Ectodermal cell (in vitro differentiated cells): ENCODE measurements around the gene CHAT.
A peak's percentile ranks its signal among the peaks of the same experiment; 100 is the strongest.

ENCODE experiments used
- H3K27ac ChIP-seq: 2 replicates; pipeline ENCODE4 v1.7.0; 2013; ENCODE audit warnings: mild to moderate bottlenecking, low read depth, low read length; ENCODE audit not compliant: insufficient read depth, poor library complexity, severe bottlenecking
- H3K27me3 ChIP-seq: 2 replicates; pipeline ENCODE4 v1.7.0; 2013; ENCODE audit warnings: mild to moderate bottlenecking, low read length; ENCODE audit not compliant: insufficient read depth, control insufficient read depth, poor library complexity, severe bottlenecking
- H3K36me3 ChIP-seq: one replicate; pipeline ENCODE4 v1.7.0; 2013; ENCODE audit warnings: low read length; ENCODE audit not compliant: control insufficient read depth, insufficient read depth
- H3K4me1 ChIP-seq: one replicate; pipeline ENCODE4 v1.7.0; 2013; ENCODE audit warnings: low read length; ENCODE audit not compliant: control insufficient read depth, insufficient read depth
- H3K4me3 ChIP-seq: 2 replicates; pipeline ENCODE4 v1.7.0; 2013; ENCODE audit warnings: low read depth, low read length, control low read depth; ENCODE audit not compliant: insufficient read depth
- H3K9me3 ChIP-seq: 2 replicates; pipeline ENCODE4 v1.7.0; 2013; ENCODE audit warnings: mild to moderate bottlenecking, low read length, moderate library complexity; ENCODE audit not compliant: control insufficient read depth
- WGBS, 2 experiments: methylation state at CpG; one replicate each; pipeline ENCODE4 v1.1.7; 2013; ENCODE audit warnings: missing lambda C conversion rate in 2 of 2; 5-methylcytosine and 5-hydroxymethylcytosine counted together

Gene CHAT

GRCh38 chr10:49605216-49605938 is 8.5 kb upstream of the CHAT start:
- Histone ChIP-seq H3K4me3 (no peak overlapping the region), H3K36me3 (no peaks in the 10 kb centered on the region), H3K9me3 (no peaks in the 10 kb centered on the region), H3K27ac (no peak overlapping the region), H3K4me1 (peaks cover under 1% of the 10 kb centered on the region), H3K27me3 (peaks cover 73% of the 10 kb centered on the region)
- 73 to 75% methylated on average over 6 of the region's 6 CpGs for WGBS, 2 experiments

- no peak overlapping the region for H3K4me3 ChIP-seq
- H3K27ac ChIP-seq, result no peak overlapping the region
- H3K36me3 ChIP-seq, result no peaks in the 10 kb centered on the region
- H3K9me3 ChIP-seq, result no peaks in the 10 kb centered on the region
- H3K27me3 ChIP-seq, result peaks cover 80% of the 10 kb centered on the region
- 54 to 56% methylated on average over 3 of the region's 3 CpGs for WGBS, 2 experiments
- peaks cover 6% of the 10 kb centered on the region for H3K4me1 ChIP-seq
Observed at GRCh38 chr10:49605939-49606509, 7.8 kb upstream of the CHAT start.

GRCh38 chr10:49606981-49607535 is 6.8 kb upstream of the CHAT start:
- H3K9me3 ChIP-seq, result no peaks in the 10 kb centered on the region
- H3K4me1 ChIP-seq, result peaks cover 7% of the 10 kb centered on the region
- peaks cover 90% of the 10 kb centered on the region for H3K27me3 ChIP-seq
- no peak overlapping the region for H3K4me3 ChIP-seq
- no peaks in the 10 kb centered on the region for H3K36me3 ChIP-seq
- WGBS, 2 experiments, result 4 to 5% methylated on average over 22 of the region's 22 CpGs
- no peak overlapping the region for H3K27ac ChIP-seq

GRCh38 chr10:49608166-49609005 is 5.5 kb upstream of the CHAT start:
- no peaks in the 10 kb centered on the region for H3K9me3 ChIP-seq
- WGBS, 2 experiments, result 10 to 12% methylated on average over 14 of the region's 14 CpGs
- H3K4me1 ChIP-seq, result peaks cover 13% of the 10 kb centered on the region
- H3K4me3 ChIP-seq, result no peak overlapping the region
- H3K27ac ChIP-seq, result no peak overlapping the region
- no peaks in the 10 kb centered on the region for H3K36me3 ChIP-seq
- peaks cover 91% of the 10 kb centered on the region for H3K27me3 ChIP-seq

- Histone ChIP-seq H3K36me3 (no peaks in the 10 kb centered on the region), H3K27ac (no peak overlapping the region), H3K4me3 (no peak overlapping the region), H3K9me3 (no peaks in the 10 kb centered on the region), H3K27me3 (peaks cover 92% of the 10 kb centered on the region), H3K4me1 (peaks cover 16% of the 10 kb centered on the region)
- WGBS, 2 experiments, result 2% methylated on average over 19 of the region's 19 CpGs
Observed at GRCh38 chr10:49609006-49609282, 4.9 kb upstream of the CHAT start.

GRCh38 chr10:49609283-49610113 is 4.3 kb upstream of the CHAT start:
- Histone ChIP-seq H3K36me3 (no peaks in the 10 kb centered on the region), H3K27me3 (peaks cover 92% of the 10 kb centered on the region), H3K4me1 (peaks cover 17% of the 10 kb centered on the region), H3K9me3 (no peaks in the 10 kb centered on the region), H3K4me3 (peak overlapping the region; percentile 13), H3K27ac (no peak overlapping the region)
- WGBS, 2 experiments, result 0 to 1% methylated on average over 62 of the region's 62 CpGs

GRCh38 chr10:49610114-49610457 is 3.8 kb upstream of the CHAT start, which contains the start of gene SLC18A3:
Gene SLC18A3, plus strand, starts transcription at chr10:49610310. Its CDS starts 431 bp downstream, at chr10:49610741.
- peaks cover 96% of the 10 kb centered on the region for H3K27me3 ChIP-seq
- no peak within 1 kb of the TSS for H3K27ac ChIP-seq
- peak within 1 kb of the TSS; percentile 13 for H3K4me3 ChIP-seq
- peaks cover 21% of the 10 kb centered on the region for H3K4me1 ChIP-seq
- H3K9me3 ChIP-seq, result no peaks in the 10 kb centered on the region
- H3K36me3 ChIP-seq, result no peaks in the 10 kb centered on the region
- 1% methylated on average over 43 of the region's 43 CpGs for WGBS, 2 experiments

- no peak overlapping the region for H3K27ac ChIP-seq
- WGBS, 2 experiments, result 3 to 4% methylated on average over 72 of the region's 72 CpGs
- H3K9me3 ChIP-seq, result no peaks in the 10 kb centered on the region
- peaks cover 21% of the 10 kb centered on the region for H3K4me1 ChIP-seq
- H3K4me3 ChIP-seq, result peak overlapping the region; percentile 13
- H3K27me3 ChIP-seq, result peaks cover 100% of the 10 kb centered on the region
- H3K36me3 ChIP-seq, result no peaks in the 10 kb centered on the region
Observed at GRCh38 chr10:49610458-49611165, 3.2 kb upstream of the CHAT start.

GRCh38 chr10:49611166-49611815 is 2.5 kb upstream of the CHAT start:
- WGBS, 2 experiments, result 8 to 9% methylated on average over 63 of the region's 63 CpGs
- Histone ChIP-seq H3K9me3 (no peaks in the 10 kb centered on the region), H3K27me3 (peaks cover 100% of the 10 kb centered on the region), H3K4me1 (peaks cover 21% of the 10 kb centered on the region), H3K36me3 (no peaks in the 10 kb centered on the region), H3K27ac (no peak overlapping the region), H3K4me3 (no peak overlapping the region)
